Stimulated activated naive B cell treated with anti-CD40 and anti-IgM and Interleukin-4, amounts not matched to agents 10 μg/mL and 1 μg/mL and 100 μg/mL, for 72 hours (primary cell): ENCODE measurements around the gene SHD.
"Not testable (repeated sequence)": the region's sequence is repeated elsewhere in the genome, so short reads cannot be mapped to it uniquely, and the experiment has no call there.

Experiments used
- ATAC-seq, 2 donors: fragments of 150-1000 bp; cut with Tn5 transposase; replicated peaks; 2 replicates each; pipeline ENCODE4 v1.10.0; 2021; ENCODE audit warnings: moderate library complexity in 1 of 2
- DNase-seq: peaks from one replicate; pipeline ENCODE4 v3.0.0; 2021
- H3K27ac Mint-ChIP-seq: one replicate; pipeline ENCODE4 v1.8.0; 2022; ENCODE audit warnings: mild to moderate bottlenecking, mixed read lengths
- H3K27me3 Mint-ChIP-seq, 2 donors: one replicate each; pipeline ENCODE4 v1.8.0; 2022; ENCODE audit warnings: mixed read lengths in 2 of 2
- H3K36me3 Mint-ChIP-seq, 2 donors: one replicate each; pipeline ENCODE4 v1.8.0; 2022; ENCODE audit warnings: mixed read lengths in 2 of 2, mild to moderate bottlenecking in 1 of 2
- H3K4me1 Mint-ChIP-seq, 2 donors: one replicate each; pipeline ENCODE4 v1.8.0; 2022; ENCODE audit warnings: mixed read lengths in 2 of 2, mild to moderate bottlenecking in 1 of 2
- H3K4me3 Mint-ChIP-seq, 2 donors: one replicate each; pipeline ENCODE4 v1.8.0; 2022; ENCODE audit warnings: mild to moderate bottlenecking in 2 of 2, mixed read lengths in 2 of 2, moderate library complexity in 1 of 2
- H3K9me3 Mint-ChIP-seq, 2 donors: one replicate each; pipeline ENCODE4 v1.8.0; 2022; ENCODE audit warnings: mixed read lengths in 2 of 2, mild to moderate bottlenecking in 1 of 2

Gene SHD

GRCh38 chr19:4278419-4279266, at the start of gene SHD:
Gene SHD (plus strand): TSS chr19:4279266. CDS start chr19:4280064, 798 bp downstream.
- peaks cover 26 to 60% of the 10 kb centered on the region in 2 donors for H3K27me3 Mint-ChIP-seq
- peak within 1 kb of the TSS; percentile 75 to 77 for H3K4me3 Mint-ChIP-seq
- peaks cover 0 to 2% of the 10 kb centered on the region in 2 donors for H3K36me3 Mint-ChIP-seq
- peaks cover 3 to 7% of the 10 kb centered on the region in 2 donors for H3K4me1 Mint-ChIP-seq
- no peak for ATAC-seq
- no peak for DNase-seq
- H3K27ac Mint-ChIP-seq = peak within 1 kb of the TSS; percentile 59
- no peaks in the 10 kb centered on the region for H3K9me3 Mint-ChIP-seq

GRCh38 chr19:4230237-4230636, 48.8 kb upstream of the SHD start:
- H3K27me3 Mint-ChIP-seq, ATAC-seq, H3K9me3 Mint-ChIP-seq, DNase-seq, H3K4me3 Mint-ChIP-seq: not testable (repeated sequence)
- peak overlapping the region; percentile 48 for H3K27ac Mint-ChIP-seq
- peaks cover 17 to 19% of the 10 kb centered on the region in 2 donors for H3K4me1 Mint-ChIP-seq
- H3K36me3 Mint-ChIP-seq = peaks cover 17 to 23% of the 10 kb centered on the region in 2 donors

- ATAC-seq, H3K27ac Mint-ChIP-seq: not testable (repeated sequence)
- peaks cover 17 to 26% of the 10 kb centered on the region in 2 donors for H3K36me3 Mint-ChIP-seq
These were observed 47.5 kb upstream of the SHD start for GRCh38 chr19:4231521-4231920.

GRCh38 chr19:4232139-4232538, 46.9 kb upstream of the SHD start:
- H3K9me3 Mint-ChIP-seq, H3K27me3 Mint-ChIP-seq, DNase-seq, ATAC-seq, H3K4me3 Mint-ChIP-seq, H3K27ac Mint-ChIP-seq: not testable (repeated sequence)
- Mint-ChIP-seq H3K36me3 (peaks cover 23 to 32% of the 10 kb centered on the region in 2 donors), H3K4me1 (peaks cover 10 to 16% of the 10 kb centered on the region in 2 donors)

More at GRCh38 chr19:4231521-4231920, 47.5 kb upstream of the SHD start:
- DNase-seq, H3K9me3 Mint-ChIP-seq, H3K27me3 Mint-ChIP-seq: not testable (repeated sequence)
- Mint-ChIP-seq H3K4me1 (peaks cover 12 to 14% of the 10 kb centered on the region in 2 donors), H3K4me3 (peak overlapping the region in 1 of 2 donors; percentile 15)

- DNase-seq (no peak), ATAC-seq (no peak)
- H3K4me3 Mint-ChIP-seq = peak overlapping the region in 1 of 2 donors; percentile 11
- H3K9me3 Mint-ChIP-seq = peaks cover 0 to 1% of the 10 kb centered on the region in 2 donors
- no peak overlapping the region for H3K27ac Mint-ChIP-seq
- peaks cover 26 to 35% of the 10 kb centered on the region in 2 donors for H3K36me3 Mint-ChIP-seq
- no peaks in the 10 kb centered on the region for H3K27me3 Mint-ChIP-seq
- H3K4me1 Mint-ChIP-seq = peaks cover 10 to 16% of the 10 kb centered on the region in 2 donors
These were observed 46.3 kb upstream of the SHD start for GRCh38 chr19:4232614-4233281.

- DNase-seq (peak; percentile 57), ATAC-seq (no peak)
- Mint-ChIP-seq H3K27me3 (no peaks in the 10 kb centered on the region), H3K9me3 (peaks cover 0 to 1% of the 10 kb centered on the region in 2 donors), H3K4me1 (peaks cover 10 to 16% of the 10 kb centered on the region in 2 donors), H3K27ac (peak overlapping the region; percentile 79), H3K36me3 (peaks cover 32 to 41% of the 10 kb centered on the region in 2 donors), H3K4me3 (peak overlapping the region; percentile 55 to 79)
These were observed 45.7 kb upstream of the SHD start for GRCh38 chr19:4233282-4233853.

GRCh38 chr19:4234142-4234861, 44.8 kb upstream of the SHD start:
- Mint-ChIP-seq H3K27ac (peak overlapping the region; percentile 43), H3K4me1 (peaks cover 10 to 16% of the 10 kb centered on the region in 2 donors), H3K36me3 (peaks cover 35 to 45% of the 10 kb centered on the region in 2 donors), H3K27me3 (no peaks in the 10 kb centered on the region), H3K9me3 (peaks cover 0 to 1% of the 10 kb centered on the region in 2 donors), H3K4me3 (no peak overlapping the region)
- ATAC-seq = no peak
- DNase-seq = no peak

- ATAC-seq = no peak
- Mint-ChIP-seq H3K4me1 (peaks cover 10 to 14% of the 10 kb centered on the region in 2 donors), H3K4me3 (no peak overlapping the region)
These were observed 44.2 kb upstream of the SHD start for GRCh38 chr19:4234862-4235201.

GRCh38 chr19:4237510-4237909, 41.6 kb upstream of the SHD start:
- DNase-seq, H3K27me3 Mint-ChIP-seq, H3K4me3 Mint-ChIP-seq, ATAC-seq, H3K27ac Mint-ChIP-seq, H3K9me3 Mint-ChIP-seq: not testable (repeated sequence)
- Mint-ChIP-seq H3K36me3 (peaks cover 30 to 55% of the 10 kb centered on the region in 2 donors), H3K4me1 (peaks cover 21 to 22% of the 10 kb centered on the region in 2 donors)

More at GRCh38 chr19:4234862-4235201, 44.2 kb upstream of the SHD start:
- no peak for DNase-seq
- H3K9me3 Mint-ChIP-seq = peaks cover 0 to 1% of the 10 kb centered on the region in 2 donors
- no peaks in the 10 kb centered on the region for H3K27me3 Mint-ChIP-seq
- H3K27ac Mint-ChIP-seq = no peak overlapping the region
- H3K36me3 Mint-ChIP-seq = peaks cover 36 to 45% of the 10 kb centered on the region in 2 donors

- ATAC-seq = no peak
- H3K4me1 Mint-ChIP-seq = peaks cover 19 to 20% of the 10 kb centered on the region in 2 donors
- H3K27me3 Mint-ChIP-seq = no peaks in the 10 kb centered on the region
These were observed 40.2 kb upstream of the SHD start for GRCh38 chr19:4238831-4239230.

GRCh38 chr19:4241824-4242430, 37.1 kb upstream of the SHD start:
- Mint-ChIP-seq H3K4me3 (peak overlapping the region in 1 of 2 donors; percentile 26), H3K4me1 (peaks cover 16 to 27% of the 10 kb centered on the region in 2 donors), H3K27me3 (no peaks in the 10 kb centered on the region), H3K36me3 (peaks cover 18 to 47% of the 10 kb centered on the region in 2 donors), H3K27ac (peak overlapping the region; percentile 92), H3K9me3 (peaks cover 2 to 8% of the 10 kb centered on the region in 2 donors)
- DNase-seq (no peak), ATAC-seq (peak in 1 of 2 donors; percentile 34)

More at GRCh38 chr19:4238831-4239230, 40.2 kb upstream of the SHD start:
- Mint-ChIP-seq H3K27ac (no peak overlapping the region), H3K36me3 (peaks cover 23 to 49% of the 10 kb centered on the region in 2 donors), H3K9me3 (peaks cover 2 to 8% of the 10 kb centered on the region in 2 donors), H3K4me3 (no peak overlapping the region)
- no peak for DNase-seq

GRCh38 chr19:4245938-4246337, 33.1 kb upstream of the SHD start:
- Mint-ChIP-seq H3K36me3 (peaks cover 25 to 53% of the 10 kb centered on the region in 2 donors), H3K27ac (peak overlapping the region; percentile 99), H3K4me1 (peaks cover 28 to 50% of the 10 kb centered on the region in 2 donors)
- not testable (repeated sequence) for H3K27me3 Mint-ChIP-seq, DNase-seq, H3K9me3 Mint-ChIP-seq, ATAC-seq, H3K4me3 Mint-ChIP-seq
